Retinal pigment epithelial cell (primary cell): ENCODE data around the gene PROSER2.

Source experiments
- DNase-seq: peaks from one replicate; pipeline ENCODE4 v3.0.0-alpha.2; 2010; ENCODE audit warnings: low read depth
- H3K4me3 ChIP-seq: 2 replicates; pipeline ENCODE4 v1.5.1; 2011; ENCODE audit warnings: mild to moderate bottlenecking, low read length, control low read depth, moderate library complexity
- CTCF ChIP-seq: conservative IDR thresholded peaks from 2 replicates; pipeline ENCODE4 v1.5.1; 2011; ENCODE audit warnings: low read depth, low read length, control low read depth, inconsistent platforms

The PROSER2 gene

GRCh38 chr10:11856678-11857077, 33.5 kb downstream of the PROSER2 start:
- no peak overlapping the region for H3K4me3 ChIP-seq
- no peak for DNase-seq
- TF ChIP-seq CTCF = no peak

- no peak for TF ChIP-seq CTCF
- no peak overlapping the region for H3K4me3 ChIP-seq
Observed at GRCh38 chr10:11858093-11858492, 34.9 kb downstream of the PROSER2 start.

GRCh38 chr10:11861341-11861740, 38.2 kb downstream of the PROSER2 start:
- no peak for TF ChIP-seq CTCF

More at GRCh38 chr10:11858093-11858492, 34.9 kb downstream of the PROSER2 start:
- DNase-seq = no peak

GRCh38 chr10:11861811-11862428, 38.8 kb downstream of the PROSER2 start:
- no peak for DNase-seq
- H3K4me3 ChIP-seq = no peak overlapping the region
- no peak for TF ChIP-seq CTCF

More at GRCh38 chr10:11861341-11861740, 38.2 kb downstream of the PROSER2 start:
- no peak overlapping the region for H3K4me3 ChIP-seq
- no peak for DNase-seq

GRCh38 chr10:11863353-11864109, 40.4 kb downstream of the PROSER2 start:
- TF ChIP-seq CTCF = no peak
- DNase-seq = no peak
- no peak overlapping the region for H3K4me3 ChIP-seq

- H3K4me3 ChIP-seq = no peak overlapping the region
- TF ChIP-seq CTCF = no peak
- no peak for DNase-seq
Observed at GRCh38 chr10:11864727-11865126, 41.6 kb downstream of the PROSER2 start.

- TF ChIP-seq CTCF = no peak
- no peak overlapping the region for H3K4me3 ChIP-seq
- no peak for DNase-seq
Observed at GRCh38 chr10:11865561-11865960, 42.4 kb downstream of the PROSER2 start.
